ENCODE results near the gene MIEF2. TPM values are rescaled to one million over a fixed set of nuclear protein-coding genes. Genes with fewer than 3 reads are reported as not detected.

MIEF2 gene
- total RNA-seq, 1 donor from 2014 or later, result 48.0 TPM

DNA sequence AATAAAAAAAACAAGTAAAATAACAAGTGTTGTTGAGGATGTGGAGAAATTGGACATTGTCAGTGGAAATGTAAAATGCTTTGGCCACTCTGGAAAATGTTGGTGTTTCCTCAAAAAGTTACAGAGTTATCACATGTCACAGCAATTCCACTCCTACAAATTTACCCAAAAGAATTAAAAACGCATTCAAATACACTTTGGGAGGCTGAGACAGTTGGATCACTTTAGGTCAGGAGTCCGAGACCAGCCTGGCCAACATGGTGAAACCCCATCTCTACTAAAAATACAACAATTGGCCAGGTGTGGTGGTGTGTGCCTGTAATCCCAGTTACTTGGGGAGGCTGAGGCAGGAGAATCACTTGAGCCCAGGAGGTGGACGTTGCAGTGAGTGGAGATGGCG, 48.7 kb downstream of the MIEF2 start:
- TF ChIP-seq CTCF (conservative IDR thresholded peaks at IDR 0.05; ENCODE audit: low read depth, low read length), result no peak
- H3K4me3 ChIP-seq (ENCODE audit: low read depth, low read length), result no peak overlapping the region
- no peak for DNase-seq (ENCODE audit: low read depth)

- TF ChIP-seq CTCF (conservative IDR thresholded peaks at IDR 0.05; ENCODE audit: low read depth, low read length), result no peak
- H3K4me3 ChIP-seq (ENCODE audit: low read depth, low read length), result peak overlapping the region; percentile 89
- no peak for DNase-seq (ENCODE audit: low read depth)
Observed at GRCh38 chr17:18314059-18314730, 53.7 kb downstream of the MIEF2 start.

GRCh38 chr17:18314731-18315561, 54.5 kb downstream of the MIEF2 start, which contains the start of the genes SMCR8 and TOP3A:
TSS of gene SMCR8 (plus strand) at chr17:18315293. CDS start at chr17:18315790, 497 bp downstream.
TSS of gene TOP3A (minus strand) at chr17:18314994. CDS start at chr17:18314778, 216 bp downstream.
- no peak for TF ChIP-seq CTCF (conservative IDR thresholded peaks at IDR 0.05; ENCODE audit: low read depth, low read length)
- peak within 1 kb of the TSS; percentile 89 for H3K4me3 ChIP-seq (ENCODE audit: low read depth, low read length)
- DNase-seq (ENCODE audit: low read depth), result peak; percentile 87

GRCh38 chr17:18315562-18315922, 55.1 kb downstream of the MIEF2 start:
- TF ChIP-seq CTCF (conservative IDR thresholded peaks at IDR 0.05; ENCODE audit: low read depth, low read length), result no peak
- DNase-seq (ENCODE audit: low read depth), result no peak
- peak overlapping the region; percentile 89 for H3K4me3 ChIP-seq (ENCODE audit: low read depth, low read length)

GRCh38 chr17:18315961-18316360, 55.5 kb downstream of the MIEF2 start:
- peak overlapping the region; percentile 89 for H3K4me3 ChIP-seq (ENCODE audit: low read depth, low read length)
- DNase-seq (ENCODE audit: low read depth), result no peak
- TF ChIP-seq CTCF (conservative IDR thresholded peaks at IDR 0.05; ENCODE audit: low read depth, low read length), result no peak

Other genes with a start within 250 kb of the MIEF2 start
- gene ATPAF2, start 221.5 kb upstream of the MIEF2 start, total RNA-seq, result 10.2 and 19.5 TPM in 2 replicates
- 4.8 and 7.0 TPM in 2 replicates for gene GID4, start 221.3 kb upstream of the MIEF2 start, total RNA-seq
- 35.3 and 57.5 TPM in 2 replicates for gene DRG2, start 172.7 kb upstream of the MIEF2 start, total RNA-seq
- gene MYO15A, start 151.9 kb upstream of the MIEF2 start, total RNA-seq, result 0.07 and 0.17 TPM in 2 replicates
- gene ALKBH5, start 76.8 kb upstream of the MIEF2 start, total RNA-seq, result 81.2 and 101 TPM in 2 replicates
- gene LLGL1, start 35.0 kb upstream of the MIEF2 start, total RNA-seq, result 46.1 and 65.3 TPM in 2 replicates
- gene FLII, start 1.9 kb upstream of the MIEF2 start, total RNA-seq, result 425 and 531 TPM in 2 replicates
- 31.0 and 49.2 TPM in 2 replicates for gene TOP3A, start 54.3 kb downstream of the MIEF2 start, total RNA-seq
- 9.5 and 11.1 TPM in 2 replicates for gene SMCR8, start 54.6 kb downstream of the MIEF2 start, total RNA-seq
- gene SHMT1, start 102.9 kb downstream of the MIEF2 start, total RNA-seq, result 21.2 and 76.5 TPM in 2 replicates
- gene EVPLL, start 117.1 kb downstream of the MIEF2 start, total RNA-seq, result not detected in 2 replicates
- not detected in 2 replicates for gene LGALS9C, start 216.1 kb downstream of the MIEF2 start, total RNA-seq

Measured in epithelial cell of proximal tubule (primary cell).